WTC11 (cell line): ENCODE results near the gene OBSCN. TPM values are rescaled to one million over a fixed set of nuclear protein-coding genes. Genes with fewer than 3 reads are reported as not detected.
A peak's percentile ranks its signal among the peaks of the same experiment; 100 is the strongest.

ENCODE experiments used
- ATAC-seq: fragments of 200-7000 bp; cut with Tn5 transposase; 2 replicates; pipeline ENCODE4 v1.10.0; 2021; ENCODE audit warnings: mild to moderate bottlenecking, moderate library complexity
- CTCF ChIA-PET: fragments of 300-600 bp; sonication (Branson Sonifier 250); formaldehyde crosslinking; loops from one replicate; lab custom pipeline; 2021; ENCODE audit warnings: antibody characterized with exemption; lab: Charles Lee
- POLR2A ChIA-PET: fragments of 350-600 bp; sonication (Branson Sonifier 250); formaldehyde crosslinking; loops from one replicate; lab custom pipeline; 2021; ENCODE audit warnings: antibody characterized with exemption; lab: Charles Lee
- DNase-seq: peaks from one replicate; pipeline ENCODE4 v3.0.0; 2021; ENCODE audit warnings: low spot score
- H3K27ac Mint-ChIP-seq: 2 replicates; pipeline ENCODE4 v1.8.0; 2021; ENCODE audit warnings: mixed read lengths
- H3K27me3 Mint-ChIP-seq: 2 replicates; pipeline ENCODE4 v1.8.0; 2021; ENCODE audit warnings: low read depth, mild to moderate bottlenecking, moderate library complexity, mixed read lengths
- H3K36me3 Mint-ChIP-seq: 2 replicates; pipeline ENCODE4 v1.8.0; 2021; ENCODE audit warnings: mixed read lengths
- H3K4me1 Mint-ChIP-seq: 2 replicates; pipeline ENCODE4 v1.8.0; 2022; ENCODE audit warnings: mixed read lengths
- H3K4me3 Mint-ChIP-seq: 2 replicates; pipeline ENCODE4 v1.8.0; 2021; ENCODE audit warnings: mild to moderate bottlenecking, moderate library complexity, mixed read lengths
- H3K9me3 Mint-ChIP-seq: 2 replicates; pipeline ENCODE4 v1.8.0; 2021; ENCODE audit warnings: mixed read lengths
- CTCF ChIP-seq: fragments of 200-600 bp; IDR thresholded peaks from 2 replicates; pipeline ENCODE4 v1.8.0; 2022; ENCODE audit warnings: antibody characterized with exemption
- GTF2I ChIP-seq: fragments of 250-450 bp; sonication (Bioruptor Pico); conservative IDR thresholded peaks from 2 replicates; pipeline ENCODE4 v1.4.0; 2021; ENCODE audit warnings: mild to moderate bottlenecking
- ZNF396 ChIP-seq: fragments of 250-450 bp; sonication (Bioruptor Pico); IDR thresholded peaks from 2 replicates; pipeline ENCODE4 v1.8.0; 2021; ENCODE audit warnings: mild to moderate bottlenecking, moderate library complexity, borderline replicate concordance
- ZNF532 ChIP-seq: fragments of 250-450 bp; sonication (Bioruptor Pico); IDR thresholded peaks from 2 replicates; pipeline ENCODE4 v1.9.0; 2021; ENCODE audit warnings: mild to moderate bottlenecking, borderline replicate concordance
- total RNA-seq: library from RNA; stranded (reverse); gene quantifications from 3 replicates; pipeline ENCODE4 v1.2.3, GENCODE V29; 2021
- TF ChIP-seq, protein P1 (sequence below): sonication (generic); formaldehyde crosslinking; IDR thresholded peaks from 2 replicates; pipeline ENCODE4 v1.8.1; 2023; ENCODE audit warnings: mild to moderate bottlenecking, missing genetic modification reagents, borderline replicate concordance
- TF ChIP-seq, protein P2 (sequence below): fragments of 250-450 bp; sonication (Bioruptor Pico); IDR thresholded peaks from 2 replicates; pipeline ENCODE4 v1.9.0; 2021; ENCODE audit warnings: moderate library complexity, mild to moderate bottlenecking, inconsistent platforms, borderline replicate concordance

Gene OBSCN
- total RNA-seq, 1 experiment from 2014 or later, result 38.8 TPM

DNA sequence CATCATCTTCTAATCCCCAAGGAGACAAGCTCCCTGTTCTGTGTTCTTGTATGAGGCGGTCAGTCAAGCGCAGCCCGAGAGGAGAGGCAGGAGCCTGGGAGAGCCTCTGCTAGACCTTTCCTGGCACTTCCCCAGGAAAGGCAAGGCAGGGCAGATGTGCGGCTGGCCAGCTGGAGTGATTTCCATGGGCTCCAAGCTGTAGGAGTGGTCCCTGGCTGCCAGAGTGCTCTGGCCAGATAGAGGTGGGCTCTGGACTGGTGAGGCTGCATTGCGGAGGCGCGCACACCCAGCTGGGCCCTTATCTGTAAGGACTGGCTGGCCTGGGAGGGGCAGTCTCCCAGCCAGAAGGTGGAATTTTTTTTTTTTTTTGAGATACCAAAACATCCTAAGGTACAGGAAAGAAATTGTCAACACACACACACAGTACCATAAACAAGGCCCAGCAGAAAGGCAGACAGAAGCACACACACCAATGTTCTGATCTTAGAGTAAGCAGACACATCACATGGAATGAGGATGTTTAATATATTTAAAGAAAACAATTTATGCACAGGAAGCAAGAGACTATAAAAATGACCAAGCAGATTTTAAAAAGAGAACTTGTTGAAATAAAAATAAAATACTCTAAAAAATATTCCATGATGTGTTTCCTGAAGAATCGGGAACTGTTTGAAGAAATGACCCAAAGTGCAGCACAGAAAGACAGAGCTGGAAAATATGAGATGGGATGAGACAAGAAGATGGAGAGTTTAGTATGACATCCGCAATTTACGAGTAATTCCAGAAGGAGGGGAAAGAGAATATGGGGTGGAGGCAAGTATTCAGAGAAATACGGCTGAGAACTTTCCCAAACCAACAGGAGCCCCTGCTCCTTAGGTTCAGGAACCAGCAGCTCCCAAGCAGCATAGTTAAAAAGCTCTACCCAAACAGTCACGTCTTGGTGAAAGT lies 28.8 kb upstream of the OBSCN start:
- no peak overlapping the region for H3K4me3 Mint-ChIP-seq
- H3K36me3 Mint-ChIP-seq, result no peaks in the 10 kb centered on the region
- H3K4me1 Mint-ChIP-seq, result no peaks in the 10 kb centered on the region
- DNase-seq (no peak), ATAC-seq (no peak)
- no peak overlapping the region for H3K27ac Mint-ChIP-seq
- ChIA-PET CTCF (interaction anchor here (0.7 to 2.8 kb wide), 6 partner anchors 13 to 546 kb away, joined by 5 to 15 read pairs (median 6); partner anchors contain the start of gene IBA57), POLR2A (interaction anchor here (0.6 kb wide), 1 partner anchor 209 kb away, joined by 3 read pairs; no protein-coding TSS in a partner anchor)
- no peaks in the 10 kb centered on the region for H3K9me3 Mint-ChIP-seq
- TF ChIP-seq GTF2I (CRISPR knock-in tag), result no peak
- TF ChIP-seq, protein P1, sequence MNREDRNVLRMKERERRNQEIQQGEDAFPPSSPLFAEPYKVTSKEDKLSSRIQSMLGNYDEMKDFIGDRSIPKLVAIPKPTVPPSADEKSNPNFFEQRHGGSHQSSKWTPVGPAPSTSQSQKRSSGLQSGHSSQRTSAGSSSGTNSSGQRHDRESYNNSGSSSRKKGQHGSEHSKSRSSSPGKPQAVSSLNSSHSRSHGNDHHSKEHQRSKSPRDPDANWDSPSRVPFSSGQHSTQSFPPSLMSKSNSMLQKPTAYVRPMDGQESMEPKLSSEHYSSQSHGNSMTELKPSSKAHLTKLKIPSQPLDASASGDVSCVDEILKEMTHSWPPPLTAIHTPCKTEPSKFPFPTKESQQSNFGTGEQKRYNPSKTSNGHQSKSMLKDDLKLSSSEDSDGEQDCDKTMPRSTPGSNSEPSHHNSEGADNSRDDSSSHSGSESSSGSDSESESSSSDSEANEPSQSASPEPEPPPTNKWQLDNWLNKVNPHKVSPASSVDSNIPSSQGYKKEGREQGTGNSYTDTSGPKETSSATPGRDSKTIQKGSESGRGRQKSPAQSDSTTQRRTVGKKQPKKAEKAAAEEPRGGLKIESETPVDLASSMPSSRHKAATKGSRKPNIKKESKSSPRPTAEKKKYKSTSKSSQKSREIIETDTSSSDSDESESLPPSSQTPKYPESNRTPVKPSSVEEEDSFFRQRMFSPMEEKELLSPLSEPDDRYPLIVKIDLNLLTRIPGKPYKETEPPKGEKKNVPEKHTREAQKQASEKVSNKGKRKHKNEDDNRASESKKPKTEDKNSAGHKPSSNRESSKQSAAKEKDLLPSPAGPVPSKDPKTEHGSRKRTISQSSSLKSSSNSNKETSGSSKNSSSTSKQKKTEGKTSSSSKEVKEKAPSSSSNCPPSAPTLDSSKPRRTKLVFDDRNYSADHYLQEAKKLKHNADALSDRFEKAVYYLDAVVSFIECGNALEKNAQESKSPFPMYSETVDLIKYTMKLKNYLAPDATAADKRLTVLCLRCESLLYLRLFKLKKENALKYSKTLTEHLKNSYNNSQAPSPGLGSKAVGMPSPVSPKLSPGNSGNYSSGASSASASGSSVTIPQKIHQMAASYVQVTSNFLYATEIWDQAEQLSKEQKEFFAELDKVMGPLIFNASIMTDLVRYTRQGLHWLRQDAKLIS (CRISPR knock-in tag), result no peak
- TF ChIP-seq CTCF, result no peak
- TF ChIP-seq ZNF396 (CRISPR knock-in tag), result no peak
- no peaks in the 10 kb centered on the region for H3K27me3 Mint-ChIP-seq

DNA sequence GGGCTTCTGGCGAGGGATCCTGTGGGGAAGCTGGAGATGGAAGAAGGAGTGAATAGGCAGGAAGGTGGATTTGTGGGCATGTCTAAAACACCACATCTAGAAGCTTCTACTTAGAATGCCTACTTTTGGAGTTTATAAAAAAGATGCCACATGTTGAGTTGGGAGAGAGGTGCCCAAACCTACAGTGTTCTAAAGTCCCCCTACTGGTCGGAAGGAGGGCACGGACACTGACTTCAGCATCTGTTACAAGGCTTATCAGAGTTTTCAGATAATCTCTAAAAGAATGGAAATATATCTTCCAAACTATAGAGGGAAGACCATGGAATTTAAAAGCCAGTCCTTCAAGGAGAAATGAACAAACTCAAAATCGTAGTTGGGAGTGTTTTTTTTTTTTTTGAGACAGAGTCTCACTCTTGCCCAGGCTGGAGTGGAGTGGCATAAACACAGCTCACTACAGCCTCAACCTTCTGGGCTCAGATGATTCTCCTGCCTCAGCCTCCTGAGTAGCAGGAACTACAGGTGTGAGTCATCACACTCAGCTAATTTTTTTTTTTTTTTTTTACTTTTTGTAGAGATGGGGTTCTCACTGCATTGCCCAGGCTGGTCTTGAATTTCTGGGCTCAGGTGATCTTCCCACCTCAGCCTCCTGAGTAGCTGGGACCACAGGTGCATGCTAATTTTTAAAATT lies 27.4 kb upstream of the OBSCN start:
- Mint-ChIP-seq H3K4me3 (no peak overlapping the region), H3K9me3 (no peaks in the 10 kb centered on the region), H3K36me3 (no peaks in the 10 kb centered on the region), H3K27ac (no peak overlapping the region; the same call in 1 of the 2 replicates), H3K4me1 (no peaks in the 10 kb centered on the region), H3K27me3 (no peaks in the 10 kb centered on the region)
- TF ChIP-seq, protein P2, sequence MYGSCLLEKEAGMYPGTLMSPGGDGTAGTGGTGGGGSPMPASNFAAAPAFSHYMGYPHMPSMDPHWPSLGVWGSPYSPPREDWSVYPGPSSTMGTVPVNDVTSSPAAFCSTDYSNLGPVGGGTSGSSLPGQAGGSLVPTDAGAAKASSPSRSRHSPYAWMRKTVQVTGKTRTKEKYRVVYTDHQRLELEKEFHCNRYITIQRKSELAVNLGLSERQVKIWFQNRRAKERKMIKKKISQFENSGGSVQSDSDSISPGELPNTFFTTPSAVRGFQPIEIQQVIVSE, result no peak
- 0 out of 2 replicates have a peak, but pooled peaks have one; percentile 19 for TF ChIP-seq CTCF
- TF ChIP-seq ZNF532, result no peak
- ATAC-seq, result peak; percentile 76
- POLR2A ChIA-PET, result interaction anchor here (0.7 kb wide), 1 partner anchor 12 kb away, joined by 3 read pairs; no protein-coding TSS in a partner anchor
- DNase-seq, result no peak
- CTCF ChIA-PET, result interaction anchor here (0.6 to 2.8 kb wide), 8 partner anchors 15 to 1003 kb away, joined by 3 to 15 read pairs (median 5); partner anchors contain the start of gene IBA57
